SIG-M5 treated with dmso at 0.1 percent for 504 hours (cell line): Measurements from ENCODE around the gene LSM3.
A peak's percentile ranks its signal among the peaks of the same experiment; 100 is the strongest.

ENCODE experiments used
- DNase-seq: peaks from one replicate; lab custom pipeline; 2025; ENCODE audit not compliant: unreplicated experiment; lab: John Stamatoyannopoulos, UW

Gene LSM3

GRCh38 chr3:14238356-14238755, 59.7 kb downstream of the LSM3 start:
- DNase-seq, result no peak

DNA sequence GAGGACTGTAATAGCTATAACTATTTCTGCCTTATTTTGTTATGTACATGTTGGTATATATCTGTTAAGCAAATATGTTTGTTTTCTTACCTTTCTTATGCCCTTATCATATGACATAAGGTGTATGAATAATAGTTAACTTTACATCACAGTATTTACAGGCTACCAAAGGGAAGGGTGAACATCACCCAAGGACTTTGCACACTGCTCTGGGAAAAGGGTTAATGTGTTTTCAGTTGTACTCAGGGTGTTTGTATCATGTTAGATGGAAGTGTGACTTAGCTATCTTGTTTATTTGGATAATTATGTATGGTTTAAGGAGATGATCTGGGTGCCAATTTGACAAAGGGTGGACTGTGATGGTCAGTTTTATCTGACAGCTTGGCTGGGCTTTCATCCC, 60.3 kb downstream of the LSM3 start:
- DNase-seq, result no peak

DNA sequence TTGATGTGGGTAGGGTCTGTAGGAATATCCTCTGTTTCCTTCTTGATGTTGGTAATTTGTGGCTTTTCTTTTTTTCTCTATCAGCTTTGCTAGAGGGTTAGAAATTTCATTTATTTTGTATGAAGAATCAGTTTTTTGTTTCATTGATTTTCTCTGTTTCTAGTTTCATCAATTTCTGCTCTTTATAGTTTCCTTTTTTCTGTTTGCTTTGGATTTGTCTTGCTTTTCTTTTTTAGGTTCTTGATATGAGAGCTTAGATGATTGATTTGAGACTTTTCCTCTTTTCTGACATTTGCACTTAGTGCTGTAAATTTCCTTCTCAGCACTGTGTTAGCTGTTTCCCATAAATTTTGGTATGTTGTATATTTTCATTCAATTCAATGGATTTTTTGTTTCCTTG, 61.3 kb downstream of the LSM3 start:
- no peak for DNase-seq

DNA sequence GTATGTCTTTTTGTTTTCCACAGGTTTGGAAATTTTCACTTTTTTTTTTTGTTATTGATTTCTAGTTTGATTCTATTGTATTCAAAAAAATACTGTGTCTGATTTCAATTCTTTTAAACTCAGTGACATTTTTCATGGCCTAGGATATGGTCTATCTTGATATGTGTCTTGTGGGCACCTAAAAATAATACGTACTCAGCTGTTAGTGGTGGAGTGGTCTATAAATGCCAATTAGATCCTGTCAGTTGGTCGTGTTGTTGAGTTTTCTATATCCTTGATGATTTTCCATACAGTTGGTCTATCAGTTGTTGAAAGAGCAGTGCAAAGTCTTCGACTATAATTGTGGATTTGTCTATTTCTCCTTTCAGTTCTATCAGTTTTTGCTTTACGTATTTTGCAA, 61.7 kb downstream of the LSM3 start:
- no peak for DNase-seq

DNA sequence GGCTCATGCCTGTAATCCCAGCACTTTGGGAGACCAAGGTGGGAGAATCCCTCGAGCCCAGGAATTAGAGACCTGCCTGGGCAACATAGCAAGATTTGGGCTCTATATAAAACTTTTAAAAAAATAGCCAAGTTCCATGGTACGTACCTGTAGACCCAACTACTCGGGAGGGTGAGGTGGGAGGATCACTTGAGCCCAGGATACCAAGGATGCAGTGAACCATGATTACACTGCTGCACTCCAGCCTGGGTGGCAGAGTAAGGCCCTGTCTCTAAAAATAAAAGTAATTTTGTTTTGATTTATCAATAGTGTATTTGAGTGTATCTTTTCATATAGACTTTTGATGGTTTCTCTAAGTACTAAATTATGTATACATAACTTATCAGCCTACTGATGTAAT, 63.1 kb downstream of the LSM3 start:
- no peak for DNase-seq

- DNase-seq, result no peak
These were observed 64.1 kb downstream of the LSM3 start for GRCh38 chr3:14242490-14243311.

DNA sequence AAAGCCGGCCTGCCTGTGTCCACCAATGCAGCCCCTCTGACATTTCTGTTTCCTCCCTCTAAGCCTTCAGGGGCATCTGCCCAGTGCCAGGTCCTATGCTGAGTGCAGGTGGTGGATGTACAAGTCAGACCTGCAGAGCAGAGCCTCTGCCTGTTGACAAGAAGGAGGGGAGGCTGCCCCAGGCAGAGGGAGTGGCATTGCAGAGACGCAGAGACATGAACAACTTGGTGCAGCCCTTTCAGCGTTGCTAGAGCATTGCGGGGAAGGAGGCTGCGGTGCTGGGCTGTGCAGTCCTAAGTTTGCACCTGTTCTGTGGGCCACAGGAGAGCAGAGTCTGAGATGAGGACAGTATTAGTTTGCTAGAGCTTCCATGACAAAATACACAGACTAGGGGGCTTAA, 65.2 kb downstream of the LSM3 start:
- DNase-seq, result peak; percentile 25

DNA sequence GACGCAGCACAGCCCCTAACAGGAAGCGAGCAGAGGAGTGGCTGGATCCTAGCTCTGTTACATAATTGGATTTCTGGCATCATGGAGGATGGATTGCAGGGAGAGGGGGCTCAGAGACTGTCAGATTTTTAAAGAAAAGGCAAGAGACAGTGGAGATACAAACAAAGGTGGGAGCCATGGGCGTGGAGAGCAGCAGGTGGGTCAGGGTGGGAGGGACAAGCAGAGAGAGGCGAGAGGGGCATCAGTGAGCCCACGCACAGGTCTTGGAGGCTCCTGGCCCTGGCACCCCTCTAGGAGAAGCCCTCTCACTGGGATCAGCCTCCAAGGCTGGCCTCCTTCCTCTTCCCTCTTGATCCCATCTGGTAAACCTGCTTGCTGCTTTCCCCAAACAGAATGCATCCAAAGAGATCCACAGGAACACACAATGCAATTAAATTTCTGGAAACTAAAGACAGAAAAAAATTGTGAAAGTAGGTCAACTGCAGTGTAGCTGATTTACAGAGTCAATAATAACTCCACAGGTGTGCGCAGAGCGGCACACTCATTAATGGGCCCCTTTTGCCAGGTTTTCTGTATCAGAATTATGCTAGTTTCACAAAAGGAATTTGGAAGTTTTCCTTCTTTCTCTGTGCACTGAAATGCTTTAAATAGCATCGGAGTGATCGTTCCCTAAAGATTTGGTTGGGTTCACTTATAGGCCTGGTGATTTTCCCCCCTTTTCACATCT, 66.1 kb downstream of the LSM3 start:
- no peak for DNase-seq

DNA sequence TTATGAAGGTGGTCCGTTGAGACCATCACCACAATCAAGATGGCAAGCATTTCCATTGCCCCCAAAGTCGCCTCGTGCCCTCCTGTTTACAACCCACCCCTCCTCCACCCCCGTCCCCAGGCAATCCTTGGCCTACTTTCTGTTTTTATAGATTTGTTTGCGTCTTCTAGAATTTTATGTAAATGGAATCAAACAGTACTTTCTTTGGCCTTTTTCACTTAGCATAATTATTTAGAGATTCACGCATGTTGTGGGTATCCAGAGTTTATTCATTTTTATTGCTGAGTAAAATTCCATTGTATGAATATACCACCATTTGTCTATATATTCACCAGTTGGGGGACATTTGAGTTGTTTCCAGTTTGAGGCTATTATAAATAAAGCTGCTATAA, 66.6 kb downstream of the LSM3 start:
- DNase-seq, result no peak

GRCh38 chr3:14245822-14246221, 67.2 kb downstream of the LSM3 start:
- no peak for DNase-seq

GRCh38 chr3:14246414-14246813, 67.8 kb downstream of the LSM3 start:
- no peak for DNase-seq

DNA sequence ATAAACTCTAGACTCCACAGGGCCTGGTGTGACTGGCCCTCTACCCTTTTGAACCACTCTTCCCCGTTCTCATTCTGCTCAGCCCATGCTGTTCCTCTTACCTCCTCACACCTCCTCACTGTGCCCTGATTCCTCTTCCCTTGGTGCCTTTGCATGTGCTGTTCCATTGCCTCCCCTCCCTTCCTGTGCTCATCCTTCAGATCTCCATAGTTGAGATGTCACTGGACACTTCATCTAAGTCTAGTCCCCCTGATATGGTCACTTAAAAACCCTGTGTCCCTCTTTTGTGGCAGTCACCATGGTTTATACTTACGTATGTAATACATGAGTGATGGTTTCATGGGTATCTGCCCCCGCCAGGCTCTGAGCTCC, 69.8 kb downstream of the LSM3 start:
- DNase-seq, result no peak

DNA sequence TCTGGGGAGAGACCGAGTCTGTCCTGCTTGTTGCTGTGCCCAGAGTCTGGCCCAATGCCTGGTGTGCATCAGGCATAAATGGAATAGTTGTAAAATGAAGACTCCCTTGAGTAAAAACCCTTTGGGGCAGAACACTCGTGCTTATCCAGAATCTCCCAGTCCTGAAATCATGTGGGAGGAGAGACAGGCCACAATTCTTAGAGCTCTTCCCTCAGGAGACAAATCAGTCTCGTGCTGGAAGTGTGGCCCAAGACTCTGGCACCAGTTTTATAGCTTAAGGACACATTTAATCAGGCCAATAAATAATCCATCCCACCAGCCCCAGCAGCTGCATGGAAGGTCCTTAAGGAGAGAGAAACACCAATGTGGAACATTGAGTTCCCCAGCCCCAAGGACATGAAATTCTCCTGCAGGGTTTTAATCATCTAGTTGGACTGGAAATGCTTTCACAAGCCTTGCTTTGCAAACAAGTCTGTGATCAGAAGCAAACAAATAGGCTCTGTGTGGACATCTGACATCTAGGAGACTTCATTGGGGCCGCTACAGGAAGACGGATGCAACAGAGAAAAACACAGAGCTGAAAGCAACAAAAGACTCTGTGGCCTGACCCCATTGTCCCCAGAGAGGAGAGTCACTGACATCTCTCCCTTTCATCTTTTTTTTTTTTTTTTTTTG, 70.4 kb downstream of the LSM3 start:
- peak; percentile 38 for DNase-seq
